Measurements from ENCODE around the gene ATP1B1. TPM values are rescaled to one million over a fixed set of nuclear protein-coding genes. Genes with fewer than 3 reads are reported as not detected.

ATP1B1 gene
- total RNA-seq, 1 experiment from 2014 or later: 44.4 TPM

GRCh38 chr1:169133801-169134502 is 27.5 kb downstream of the ATP1B1 start:
- H4K5ac ChIP-seq (ENCODE audit: insufficient read length, low read depth, low read length): no peak overlapping the region

More at GRCh38 chr1:169133801-169134502, 27.5 kb downstream of the ATP1B1 start:
- no CpG with 5 or more reads among the region's 2 CpGs for WGBS (ENCODE audit: extremely low coverage, insufficient read length, low lambda C conversion rate)
- Histone ChIP-seq H4K20me1 (ENCODE audit: control insufficient read depth, insufficient read depth, insufficient read length) (no peaks in the 10 kb centered on the region), H2AK5ac (ENCODE audit: insufficient read length, low read length) (no peak overlapping the region), H3K56ac (ENCODE audit: insufficient read length, low read depth, low read length) (no peak overlapping the region), H3K79me2 (ENCODE audit: insufficient read depth, low read length) (no peaks in the 10 kb centered on the region), H3K23me2 (ENCODE audit: insufficient read length, low read depth, low read length, poor library complexity, severe bottlenecking) (no peaks in the 10 kb centered on the region), H2AFZ (ENCODE audit: low read length) (no peak overlapping the region), H3K9me3 (ENCODE audit: control insufficient read depth, low read depth, low read length) (no peaks in the 10 kb centered on the region), H2BK15ac (ENCODE audit: low read depth, low read length) (no peak overlapping the region), H3K23ac (ENCODE audit: insufficient read length, low read depth, low read length) (no peak overlapping the region), H2BK120ac (ENCODE audit: low read depth, low read length, poor library complexity, severe bottlenecking) (no peak overlapping the region), H3K4ac (ENCODE audit: low read depth, low read length) (no peak overlapping the region), H2BK20ac (ENCODE audit: low read depth, low read length, poor library complexity, severe bottlenecking) (no peak overlapping the region), H3K18ac (ENCODE audit: insufficient read length, low read depth, low read length) (no peak overlapping the region), H3T11ph (ENCODE audit: low read length) (no peak overlapping the region), H3K4me2 (ENCODE audit: insufficient read depth, insufficient read length, low read length) (no peak overlapping the region), H3K79me1 (ENCODE audit: insufficient read depth, low read depth, low read length, poor library complexity, severe bottlenecking) (no peaks in the 10 kb centered on the region), H4K8ac (replicated peaks; ENCODE audit: insufficient read length, low read depth, low read length) (no peak overlapping the region), H2BK12ac (ENCODE audit: insufficient read length, low read depth, low read length) (no peak overlapping the region), H4K91ac (ENCODE audit: insufficient read length, low read depth, low read length) (no peak overlapping the region), H3K27ac (ENCODE audit: insufficient read length, low read depth, low read length) (no peak overlapping the region), H3K14ac (ENCODE audit: insufficient read depth, low read length) (no peak overlapping the region), H3K9ac (ENCODE audit: extremely low read depth, insufficient read length, low read length) (no peak overlapping the region), H3K27me3 (ENCODE audit: insufficient read depth, low read length) (no peaks in the 10 kb centered on the region), H2BK5ac (ENCODE audit: insufficient read length, low read length) (no peak overlapping the region), H3K4me1 (ENCODE audit: insufficient read depth, low read length) (no peaks in the 10 kb centered on the region; the same call in 1 of the 2 replicates)
- H3K27me3 Mint-ChIP-seq (ENCODE audit: low read depth): no peaks in the 10 kb centered on the region
- H3K4me1 Mint-ChIP-seq: peaks cover 31% of the 10 kb centered on the region in 2 experiments
- peak; percentile 47 for TF ChIP-seq CTCF (conservative IDR thresholded peaks at IDR 0.05)
- peaks cover 6 to 30% (median 24%) of the 10 kb centered on the region in 3 experiments; a peak in 6 of 7 replicates for H3K36me3 Mint-ChIP-seq (ENCODE audit: insufficient read depth in 1 of 3, low read depth in 3 of 3)
- DNase-seq: no peak
- H3K9me3 Mint-ChIP-seq: no peaks in the 10 kb centered on the region
- H3K4me3 Mint-ChIP-seq: no peak overlapping the region
- peak overlapping the region in 1 of 3 experiments; percentile 26; a peak in 2 of 7 replicates for H3K27ac Mint-ChIP-seq

Data from H9 (cell line).